GM06990 (cell line): Measurements from ENCODE around the gene KIF2A.
"Not testable (repeated sequence)": the region's sequence is repeated elsewhere in the genome, so short reads cannot be mapped to it uniquely, and the experiment has no call there.

ENCODE experiments used
- DNase-seq: peaks from one replicate; pipeline ENCODE4 v3.0.0-alpha.2; 2011; ENCODE audit not compliant: insufficient read length; ENCODE audit errors: extremely low read depth
- H3K27me3 ChIP-seq: replicated peaks from 2 replicates; pipeline ENCODE4 v1.6.0; 2011; ENCODE audit warnings: low read length; ENCODE audit not compliant: control insufficient read depth, insufficient read depth
- H3K36me3 ChIP-seq: 2 replicates; pipeline ENCODE4 v1.5.1; 2011; ENCODE audit warnings: low read length; ENCODE audit not compliant: control insufficient read depth, insufficient read depth
- H3K4me3 ChIP-seq: replicated peaks from 2 replicates; pipeline ENCODE4 v1.5.1; 2011; ENCODE audit warnings: low read depth, mild to moderate bottlenecking, control low read depth, low read length
- TF ChIP-seq, protein P1 (sequence below): IDR thresholded peaks from 2 replicates; pipeline ENCODE4 v1.5.1; 2011; ENCODE audit warnings: low read length, control low read depth, mild to moderate bottlenecking, inconsistent platforms; ENCODE audit not compliant: insufficient read depth, poor library complexity, severe bottlenecking

KIF2A gene

DNA sequence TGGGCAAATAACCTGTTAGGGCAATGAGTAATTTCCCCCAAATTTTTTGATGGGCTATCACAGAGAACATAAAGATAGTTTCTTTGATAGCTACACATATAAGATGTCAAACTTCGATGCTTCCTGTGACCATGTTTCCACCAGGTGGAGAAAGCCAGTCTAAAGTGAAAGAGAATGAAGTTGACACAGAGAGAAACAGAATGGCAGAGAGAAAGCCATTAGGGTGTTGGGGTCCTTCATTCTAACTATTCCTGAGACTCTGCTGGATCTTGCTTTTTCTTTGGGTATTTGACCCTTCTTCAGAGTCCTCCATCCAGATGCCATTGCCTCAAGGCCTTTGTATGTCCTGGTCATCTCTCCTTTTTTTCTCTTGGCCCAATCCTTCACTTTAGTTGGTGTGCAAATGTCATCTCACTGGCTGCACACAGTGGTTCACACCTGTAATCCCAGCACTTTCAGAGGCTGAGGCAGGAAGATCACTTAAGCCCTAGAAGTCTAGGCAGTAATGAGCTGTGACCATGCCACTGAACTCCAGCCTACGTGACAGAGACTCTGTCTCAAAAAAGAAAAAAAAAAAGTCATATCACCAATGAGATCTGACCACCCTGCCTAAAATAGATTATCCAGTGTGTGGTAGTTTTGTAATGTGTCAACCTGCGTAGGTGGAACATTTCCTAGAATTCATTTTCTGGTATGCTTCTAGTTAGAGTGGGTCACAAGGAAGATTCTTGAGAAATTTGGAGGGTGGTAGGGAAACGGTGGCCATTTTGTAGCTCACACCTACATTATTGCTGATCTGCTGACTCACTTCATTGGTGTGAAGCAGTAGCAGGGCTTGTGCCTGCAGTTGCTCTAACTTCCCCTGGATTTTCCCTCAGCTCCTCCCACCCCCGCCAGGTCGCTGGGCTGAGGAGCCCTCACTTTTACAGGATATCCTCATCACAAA is 20.8 kb upstream of the KIF2A start:
- H3K4me3 ChIP-seq: no peak overlapping the region
- H3K36me3 ChIP-seq: no peaks in the 10 kb centered on the region
- no peaks in the 10 kb centered on the region for H3K27me3 ChIP-seq
- TF ChIP-seq, protein P1, sequence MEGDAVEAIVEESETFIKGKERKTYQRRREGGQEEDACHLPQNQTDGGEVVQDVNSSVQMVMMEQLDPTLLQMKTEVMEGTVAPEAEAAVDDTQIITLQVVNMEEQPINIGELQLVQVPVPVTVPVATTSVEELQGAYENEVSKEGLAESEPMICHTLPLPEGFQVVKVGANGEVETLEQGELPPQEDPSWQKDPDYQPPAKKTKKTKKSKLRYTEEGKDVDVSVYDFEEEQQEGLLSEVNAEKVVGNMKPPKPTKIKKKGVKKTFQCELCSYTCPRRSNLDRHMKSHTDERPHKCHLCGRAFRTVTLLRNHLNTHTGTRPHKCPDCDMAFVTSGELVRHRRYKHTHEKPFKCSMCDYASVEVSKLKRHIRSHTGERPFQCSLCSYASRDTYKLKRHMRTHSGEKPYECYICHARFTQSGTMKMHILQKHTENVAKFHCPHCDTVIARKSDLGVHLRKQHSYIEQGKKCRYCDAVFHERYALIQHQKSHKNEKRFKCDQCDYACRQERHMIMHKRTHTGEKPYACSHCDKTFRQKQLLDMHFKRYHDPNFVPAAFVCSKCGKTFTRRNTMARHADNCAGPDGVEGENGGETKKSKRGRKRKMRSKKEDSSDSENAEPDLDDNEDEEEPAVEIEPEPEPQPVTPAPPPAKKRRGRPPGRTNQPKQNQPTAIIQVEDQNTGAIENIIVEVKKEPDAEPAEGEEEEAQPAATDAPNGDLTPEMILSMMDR: no peak
- peak; percentile 49 for DNase-seq

DNA sequence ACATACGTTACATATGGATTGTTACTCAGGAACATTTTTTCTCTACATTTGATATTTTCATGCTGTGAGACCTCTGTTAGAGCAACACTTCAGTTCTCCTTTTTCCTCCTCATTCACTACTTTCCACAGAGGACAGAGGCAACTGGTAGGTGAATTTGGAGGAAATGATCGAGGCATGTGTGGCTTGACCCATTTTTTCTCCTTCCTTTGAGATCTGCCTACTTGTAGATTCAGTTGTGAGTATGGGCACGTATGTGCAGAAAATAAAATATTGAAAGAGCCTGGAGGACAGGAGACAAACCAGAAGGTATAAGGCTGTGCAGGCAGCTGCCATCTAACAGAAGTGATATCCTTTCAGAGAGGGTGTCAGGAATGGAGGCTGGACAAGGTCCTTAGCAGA is 19.2 kb upstream of the KIF2A start:
- H3K4me3 ChIP-seq: no peak overlapping the region
- TF ChIP-seq, protein P1: no peak
- no peaks in the 10 kb centered on the region for H3K36me3 ChIP-seq
- H3K27me3 ChIP-seq: no peaks in the 10 kb centered on the region
- no peak for DNase-seq

DNA sequence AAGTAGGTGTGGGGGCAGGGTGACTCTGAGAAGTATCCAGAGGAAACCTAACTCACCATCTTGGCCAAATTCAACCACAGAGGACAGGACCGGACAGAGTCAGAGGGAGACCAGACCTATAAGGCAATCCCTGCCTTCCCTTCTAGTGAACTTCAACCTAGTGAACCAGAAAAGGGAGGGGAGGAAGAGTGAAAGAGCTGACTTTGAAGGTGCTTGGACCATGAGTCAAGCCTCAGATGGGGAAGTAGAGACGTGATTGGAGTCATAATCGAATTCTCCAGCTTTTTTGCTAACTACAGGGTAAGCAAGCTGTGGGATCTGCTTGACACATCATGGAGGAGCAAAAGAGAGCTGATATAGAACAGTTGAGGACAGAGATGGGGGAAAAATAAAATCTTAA is 18.8 kb upstream of the KIF2A start:
- Histone ChIP-seq H3K4me3 (no peak overlapping the region), H3K36me3 (no peaks in the 10 kb centered on the region), H3K27me3 (no peaks in the 10 kb centered on the region)
- TF ChIP-seq, protein P1: no peak
- DNase-seq: no peak

DNA sequence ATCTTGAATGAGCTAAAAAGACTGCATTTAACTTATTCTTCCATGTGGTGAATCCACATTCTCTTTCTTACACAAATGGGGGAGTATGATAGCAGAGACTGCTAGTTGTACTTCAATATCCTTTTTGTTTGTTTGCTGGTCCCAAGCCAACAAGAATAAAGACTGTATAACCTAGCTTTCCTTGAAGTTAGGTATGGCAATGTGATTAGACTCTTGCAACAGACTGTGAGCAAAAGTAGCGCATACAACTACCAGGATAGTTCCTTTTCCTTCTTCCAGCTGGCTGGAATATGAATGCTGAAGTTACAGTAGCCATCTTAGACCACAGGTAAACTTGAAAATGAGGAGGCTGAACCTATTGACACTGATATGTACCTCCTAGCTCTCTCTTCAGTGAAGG is 17.9 kb upstream of the KIF2A start:
- TF ChIP-seq, protein P1: no peak
- no peak overlapping the region for H3K4me3 ChIP-seq
- no peaks in the 10 kb centered on the region for H3K36me3 ChIP-seq
- no peaks in the 10 kb centered on the region for H3K27me3 ChIP-seq
- DNase-seq: no peak

DNA sequence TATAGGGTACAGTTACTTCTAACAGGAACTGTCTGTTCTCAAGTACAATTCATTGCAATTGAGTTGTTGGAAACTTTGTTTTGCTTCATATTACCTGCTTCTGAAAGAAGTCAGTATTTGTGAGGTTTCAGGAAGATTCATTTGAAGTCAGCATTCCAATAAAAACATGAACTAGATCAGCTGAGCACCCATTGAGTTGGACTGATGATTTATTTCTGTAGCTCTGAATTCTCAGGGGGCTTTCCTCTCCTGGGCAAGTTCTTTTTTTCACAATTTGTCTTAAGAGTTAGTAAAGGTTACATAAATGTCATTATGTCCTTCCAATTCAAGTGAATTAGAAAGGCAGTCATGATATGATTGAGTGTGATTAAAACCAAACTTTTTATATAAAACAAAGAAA is 16.2 kb upstream of the KIF2A start:
- H3K27me3 ChIP-seq: no peaks in the 10 kb centered on the region
- H3K4me3 ChIP-seq: no peak overlapping the region
- no peaks in the 10 kb centered on the region for H3K36me3 ChIP-seq
- DNase-seq: no peak
- TF ChIP-seq, protein P1: no peak

DNA sequence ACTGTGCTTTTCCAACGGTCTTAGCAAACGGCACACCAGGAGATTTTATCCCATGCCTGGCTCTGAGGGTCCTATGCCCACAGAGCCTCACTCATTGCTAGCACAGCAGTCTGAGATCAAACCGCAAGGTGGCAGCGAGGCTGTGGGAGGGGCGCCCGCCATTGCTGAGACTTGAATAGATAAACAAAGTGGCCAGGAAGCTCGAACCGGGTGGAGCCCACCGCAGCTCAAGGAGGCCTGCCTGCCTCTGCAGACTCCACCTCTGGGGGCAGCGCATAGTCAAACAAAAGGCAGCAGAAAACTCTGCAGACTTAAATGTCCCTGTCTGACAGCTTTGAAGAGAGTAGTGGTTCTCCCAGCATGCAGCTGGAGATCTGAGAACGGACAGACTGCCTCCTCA is 14.2 kb upstream of the KIF2A start:
- not testable (repeated sequence) for H3K27me3 ChIP-seq, H3K4me3 ChIP-seq, H3K36me3 ChIP-seq, DNase-seq
